ENCODE measurements around the gene DRD1.
"Not testable (repeated sequence)": the region's sequence is repeated elsewhere in the genome, so short reads cannot be mapped to it uniquely, and the experiment has no call there.

Gene DRD1

DNA sequence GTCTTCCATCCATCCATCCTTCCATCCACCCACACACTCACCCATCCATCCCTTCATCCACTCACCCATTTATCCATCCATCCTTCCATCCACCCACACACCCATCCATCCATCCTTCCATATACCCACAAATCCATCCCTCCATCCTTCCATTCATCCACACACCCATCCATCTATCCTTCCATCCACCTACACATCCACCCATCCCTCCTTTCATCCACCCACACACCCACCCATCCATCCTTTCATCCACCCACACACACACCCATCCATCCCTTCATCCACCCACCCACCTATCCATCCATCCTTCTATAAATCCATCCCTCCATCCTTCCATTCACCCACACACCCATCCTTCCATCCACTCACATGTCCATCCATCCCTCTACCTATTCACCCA, 23.6 kb downstream of the DRD1 start:
- DNase-seq (ENCODE audit: extremely low read depth, insufficient read length) = no peak
- Histone ChIP-seq H3K4me3 (replicated peaks; ENCODE audit: low read depth, low read length) (no peak overlapping the region), H3K27me3 (replicated peaks; ENCODE audit: control insufficient read depth, insufficient read depth, low read length) (no peaks in the 10 kb centered on the region), H3K36me3 (ENCODE audit: control insufficient read depth, insufficient read depth, low read length) (no peaks in the 10 kb centered on the region)
- TF ChIP-seq, protein P1, sequence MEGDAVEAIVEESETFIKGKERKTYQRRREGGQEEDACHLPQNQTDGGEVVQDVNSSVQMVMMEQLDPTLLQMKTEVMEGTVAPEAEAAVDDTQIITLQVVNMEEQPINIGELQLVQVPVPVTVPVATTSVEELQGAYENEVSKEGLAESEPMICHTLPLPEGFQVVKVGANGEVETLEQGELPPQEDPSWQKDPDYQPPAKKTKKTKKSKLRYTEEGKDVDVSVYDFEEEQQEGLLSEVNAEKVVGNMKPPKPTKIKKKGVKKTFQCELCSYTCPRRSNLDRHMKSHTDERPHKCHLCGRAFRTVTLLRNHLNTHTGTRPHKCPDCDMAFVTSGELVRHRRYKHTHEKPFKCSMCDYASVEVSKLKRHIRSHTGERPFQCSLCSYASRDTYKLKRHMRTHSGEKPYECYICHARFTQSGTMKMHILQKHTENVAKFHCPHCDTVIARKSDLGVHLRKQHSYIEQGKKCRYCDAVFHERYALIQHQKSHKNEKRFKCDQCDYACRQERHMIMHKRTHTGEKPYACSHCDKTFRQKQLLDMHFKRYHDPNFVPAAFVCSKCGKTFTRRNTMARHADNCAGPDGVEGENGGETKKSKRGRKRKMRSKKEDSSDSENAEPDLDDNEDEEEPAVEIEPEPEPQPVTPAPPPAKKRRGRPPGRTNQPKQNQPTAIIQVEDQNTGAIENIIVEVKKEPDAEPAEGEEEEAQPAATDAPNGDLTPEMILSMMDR (IDR thresholded peaks at IDR 0.05; ENCODE audit: insufficient read depth, low read length, poor library complexity, severe bottlenecking) = no peak

DNA sequence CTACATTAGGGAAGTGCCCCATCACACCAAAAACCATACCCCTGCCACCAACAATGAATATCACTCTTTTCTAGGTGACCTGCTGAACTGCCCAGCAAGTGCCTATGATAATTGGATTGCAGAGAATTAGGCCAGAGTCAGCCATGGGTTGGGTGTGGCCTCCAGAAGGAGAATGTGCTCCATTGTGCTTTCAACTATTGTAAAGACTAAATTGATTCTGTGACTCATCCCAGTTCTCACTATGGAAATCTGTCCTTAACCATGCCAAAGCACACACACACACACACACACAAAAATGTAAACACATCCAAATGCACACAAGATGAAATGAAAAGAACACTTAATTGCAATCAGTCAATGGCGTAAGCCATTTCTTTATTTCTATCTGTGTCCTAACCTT, 25.7 kb downstream of the DRD1 start:
- DNase-seq (ENCODE audit: extremely low read depth, insufficient read length) = no peak
- no peak overlapping the region for H3K4me3 ChIP-seq (replicated peaks; ENCODE audit: low read depth, low read length)
- no peaks in the 10 kb centered on the region for H3K27me3 ChIP-seq (replicated peaks; ENCODE audit: control insufficient read depth, insufficient read depth, low read length)
- no peaks in the 10 kb centered on the region for H3K36me3 ChIP-seq (ENCODE audit: control insufficient read depth, insufficient read depth, low read length)
- TF ChIP-seq, protein P1 (IDR thresholded peaks at IDR 0.05; ENCODE audit: insufficient read depth, low read length, poor library complexity, severe bottlenecking) = no peak

DNA sequence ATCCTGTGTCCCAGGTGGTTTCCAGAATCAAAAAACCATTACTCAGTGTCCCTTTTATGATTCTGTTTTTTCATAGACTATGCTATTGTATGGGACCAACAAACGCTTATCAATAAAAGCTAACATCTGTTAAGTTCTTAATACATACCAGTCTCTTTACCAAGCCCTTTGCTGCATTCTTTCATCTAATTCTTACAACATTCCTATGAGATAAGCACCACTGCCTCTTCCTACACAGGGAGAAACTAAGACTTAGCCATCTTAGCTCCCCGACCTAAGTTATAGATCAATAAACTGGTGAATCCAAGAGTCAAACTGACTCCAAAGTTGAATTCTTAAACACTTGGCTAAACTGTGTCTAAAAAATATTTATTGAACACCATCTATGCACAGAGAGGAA, 26.6 kb downstream of the DRD1 start:
- no peak for DNase-seq (ENCODE audit: extremely low read depth, insufficient read length)
- Histone ChIP-seq H3K36me3 (ENCODE audit: control insufficient read depth, insufficient read depth, low read length) (no peaks in the 10 kb centered on the region), H3K27me3 (replicated peaks; ENCODE audit: control insufficient read depth, insufficient read depth, low read length) (no peaks in the 10 kb centered on the region), H3K4me3 (replicated peaks; ENCODE audit: low read depth, low read length) (no peak overlapping the region)
- TF ChIP-seq, protein P1 (IDR thresholded peaks at IDR 0.05; ENCODE audit: insufficient read depth, low read length, poor library complexity, severe bottlenecking) = no peak

DNA sequence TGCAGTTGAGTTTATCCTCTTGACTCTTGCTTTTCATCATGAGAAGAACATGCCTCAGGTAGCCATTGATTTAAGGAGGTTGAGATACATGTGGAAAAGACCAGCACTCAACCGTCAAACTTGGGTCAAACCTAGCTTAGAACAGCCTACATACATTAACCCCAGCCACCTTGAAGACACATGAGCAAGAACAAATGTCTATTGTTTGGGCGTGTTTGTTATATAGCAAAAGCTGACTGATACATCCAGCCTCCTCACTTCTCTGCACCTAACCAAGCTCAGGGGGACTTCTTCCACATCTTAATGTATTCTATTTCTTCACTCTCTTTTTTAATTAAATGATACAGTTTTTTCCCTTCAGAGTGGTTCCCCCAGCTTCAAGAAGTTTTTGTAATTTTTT, 28.7 kb downstream of the DRD1 start:
- TF ChIP-seq, protein P1 (IDR thresholded peaks at IDR 0.05; ENCODE audit: insufficient read depth, low read length, poor library complexity, severe bottlenecking) = no peak
- Histone ChIP-seq H3K36me3 (ENCODE audit: control insufficient read depth, insufficient read depth, low read length) (no peaks in the 10 kb centered on the region), H3K27me3 (replicated peaks; ENCODE audit: control insufficient read depth, insufficient read depth, low read length) (no peaks in the 10 kb centered on the region)

DNA sequence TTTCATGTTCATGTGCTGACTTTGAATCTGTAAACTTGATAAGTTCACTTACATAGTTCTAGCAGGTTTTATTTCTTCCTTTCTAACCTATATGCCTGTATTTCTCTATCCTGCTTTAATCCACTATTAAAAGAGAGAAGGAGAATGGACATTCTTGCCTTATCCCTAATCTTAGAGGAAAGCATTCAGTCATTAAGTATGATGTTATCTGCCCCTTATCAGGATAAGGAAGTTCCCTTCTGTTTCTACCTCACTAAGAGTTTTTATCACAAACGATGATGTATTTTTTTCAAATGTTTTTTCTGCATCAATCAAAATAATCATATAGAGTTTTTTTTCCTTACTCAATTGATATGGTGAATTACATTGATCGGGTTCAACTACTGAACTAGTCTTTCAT, 33.1 kb downstream of the DRD1 start:
- Histone ChIP-seq H3K27me3 (replicated peaks; ENCODE audit: control insufficient read depth, insufficient read depth, low read length) (no peaks in the 10 kb centered on the region), H3K4me3 (replicated peaks; ENCODE audit: low read depth, low read length) (no peak overlapping the region), H3K36me3 (ENCODE audit: control insufficient read depth, insufficient read depth, low read length) (no peaks in the 10 kb centered on the region)
- TF ChIP-seq, protein P1 (IDR thresholded peaks at IDR 0.05; ENCODE audit: insufficient read depth, low read length, poor library complexity, severe bottlenecking) = no peak
- no peak for DNase-seq (ENCODE audit: extremely low read depth, insufficient read length)

More for the DNA sequence above, 28.7 kb downstream of the DRD1 start:
- no peak overlapping the region for H3K4me3 ChIP-seq (replicated peaks; ENCODE audit: low read depth, low read length)
- no peak for DNase-seq (ENCODE audit: extremely low read depth, insufficient read length)

DNA sequence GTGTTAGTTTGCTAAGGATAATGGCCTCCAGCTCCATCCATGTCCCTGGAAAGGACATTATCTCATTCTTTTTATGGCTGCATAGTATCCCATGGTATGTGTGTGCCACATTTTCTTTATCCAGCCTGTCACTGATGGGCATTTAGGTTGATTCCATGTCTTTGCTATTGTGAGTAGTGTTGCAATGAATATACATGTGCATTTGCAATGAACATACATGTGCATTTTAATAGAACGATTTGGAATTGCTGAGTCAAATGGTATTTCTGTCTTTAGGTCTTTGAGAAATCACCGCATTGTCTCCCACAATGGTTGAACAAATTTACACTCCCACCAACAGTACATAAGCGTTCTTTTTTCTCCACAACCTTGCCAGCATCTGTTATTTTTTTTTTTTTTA, 37.7 kb downstream of the DRD1 start:
- TF ChIP-seq, protein P1 (IDR thresholded peaks at IDR 0.05; ENCODE audit: insufficient read depth, low read length, poor library complexity, severe bottlenecking) = no peak
- no peak overlapping the region for H3K4me3 ChIP-seq (replicated peaks; ENCODE audit: low read depth, low read length)
- DNase-seq (ENCODE audit: extremely low read depth, insufficient read length) = no peak
- no peaks in the 10 kb centered on the region for H3K27me3 ChIP-seq (replicated peaks; ENCODE audit: control insufficient read depth, insufficient read depth, low read length)
- H3K36me3 ChIP-seq (ENCODE audit: control insufficient read depth, insufficient read depth, low read length) = no peaks in the 10 kb centered on the region

DNA sequence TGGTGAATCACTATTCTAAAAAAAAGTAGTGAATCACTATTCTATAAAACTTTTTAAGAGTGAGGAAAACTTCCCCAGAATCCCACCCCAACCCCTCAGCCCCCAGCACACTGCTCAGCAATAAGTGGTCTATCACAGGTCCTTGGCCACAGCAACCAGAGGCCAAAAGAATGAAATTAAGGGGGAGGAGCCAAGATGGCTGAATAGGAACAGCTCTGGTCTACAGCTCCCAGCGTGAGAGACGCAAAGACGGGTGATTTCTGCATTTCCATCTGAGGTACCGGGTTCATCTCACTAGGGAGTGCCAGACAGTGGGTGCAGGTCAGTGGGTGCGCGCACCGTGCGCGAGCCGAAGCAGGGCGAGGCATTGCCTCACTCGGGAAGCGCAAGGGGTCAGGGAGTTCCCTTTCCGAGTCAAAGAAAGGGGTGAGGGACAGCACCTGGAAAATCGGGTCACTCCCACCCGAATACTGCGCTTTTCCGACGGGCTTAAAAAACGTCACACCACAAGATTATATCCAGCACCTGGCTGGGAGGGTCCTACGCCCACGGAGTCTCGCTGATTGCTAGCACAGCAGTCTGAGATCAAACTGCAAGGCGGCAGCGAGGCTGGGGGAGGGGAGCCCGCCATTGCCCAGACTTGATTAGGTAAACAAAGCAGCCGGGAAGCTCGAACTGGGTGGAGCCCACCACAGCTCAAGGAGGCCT, 46.2 kb downstream of the DRD1 start:
- not testable (repeated sequence) for H3K36me3 ChIP-seq (ENCODE audit: control insufficient read depth, insufficient read depth, low read length); DNase-seq (ENCODE audit: extremely low read depth, insufficient read length); H3K27me3 ChIP-seq (replicated peaks; ENCODE audit: control insufficient read depth, insufficient read depth, low read length); H3K4me3 ChIP-seq (replicated peaks; ENCODE audit: low read depth, low read length)

DNA sequence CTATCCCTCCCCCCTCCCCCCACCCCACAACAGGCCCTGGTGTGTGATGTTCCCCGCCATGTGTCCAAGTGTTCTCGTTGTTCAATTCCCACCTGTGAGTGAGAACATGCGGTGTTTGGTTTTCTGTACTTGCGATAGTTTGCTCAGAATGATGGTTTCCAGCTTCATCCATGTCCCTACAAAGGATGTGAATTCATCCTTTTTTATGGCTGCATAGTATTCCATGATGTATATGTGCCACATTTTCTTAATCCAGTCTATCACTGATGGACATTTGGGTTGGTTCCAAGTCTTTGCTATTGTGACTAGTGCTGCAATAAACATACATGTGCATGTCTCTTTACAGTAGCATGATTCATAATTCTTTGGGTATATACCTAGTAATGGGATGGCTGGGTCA, 48.6 kb downstream of the DRD1 start:
- H3K27me3 ChIP-seq (replicated peaks; ENCODE audit: control insufficient read depth, insufficient read depth, low read length); DNase-seq (ENCODE audit: extremely low read depth, insufficient read length); H3K36me3 ChIP-seq (ENCODE audit: control insufficient read depth, insufficient read depth, low read length); H3K4me3 ChIP-seq (replicated peaks; ENCODE audit: low read depth, low read length): not testable (repeated sequence)
